Hematopoietic multipotent progenitor cell treated with erythropoietin and hydrocortisone succinate and interleukin-3 and kit ligand, for 17 days (in vitro differentiated cells): ENCODE data around the gene FZD10.

ENCODE experiments used
- DNase-seq: peaks from one replicate; pipeline ENCODE4 v3.0.0-alpha.2; 2015; ENCODE audit warnings: low spot score

The FZD10 gene

GRCh38 chr12:130212384-130212989, 50.2 kb downstream of the FZD10 start:
- no peak for DNase-seq

GRCh38 chr12:130213249-130213648, 51.0 kb downstream of the FZD10 start:
- no peak for DNase-seq

- no peak for DNase-seq
Observed at GRCh38 chr12:130214686-130215395, 52.6 kb downstream of the FZD10 start.
